NCI-H748 treated with DMSO at 0.1 percent for 48 hours (cell line): Measurements from ENCODE around the gene MARVELD3.

Source experiments
- DNase-seq: peaks from one replicate; lab custom pipeline; 2025; lab: John Stamatoyannopoulos, UW

MARVELD3 gene

GRCh38 chr16:71623597-71623996, 2.4 kb upstream of the MARVELD3 start:
- DNase-seq = no peak

DNA sequence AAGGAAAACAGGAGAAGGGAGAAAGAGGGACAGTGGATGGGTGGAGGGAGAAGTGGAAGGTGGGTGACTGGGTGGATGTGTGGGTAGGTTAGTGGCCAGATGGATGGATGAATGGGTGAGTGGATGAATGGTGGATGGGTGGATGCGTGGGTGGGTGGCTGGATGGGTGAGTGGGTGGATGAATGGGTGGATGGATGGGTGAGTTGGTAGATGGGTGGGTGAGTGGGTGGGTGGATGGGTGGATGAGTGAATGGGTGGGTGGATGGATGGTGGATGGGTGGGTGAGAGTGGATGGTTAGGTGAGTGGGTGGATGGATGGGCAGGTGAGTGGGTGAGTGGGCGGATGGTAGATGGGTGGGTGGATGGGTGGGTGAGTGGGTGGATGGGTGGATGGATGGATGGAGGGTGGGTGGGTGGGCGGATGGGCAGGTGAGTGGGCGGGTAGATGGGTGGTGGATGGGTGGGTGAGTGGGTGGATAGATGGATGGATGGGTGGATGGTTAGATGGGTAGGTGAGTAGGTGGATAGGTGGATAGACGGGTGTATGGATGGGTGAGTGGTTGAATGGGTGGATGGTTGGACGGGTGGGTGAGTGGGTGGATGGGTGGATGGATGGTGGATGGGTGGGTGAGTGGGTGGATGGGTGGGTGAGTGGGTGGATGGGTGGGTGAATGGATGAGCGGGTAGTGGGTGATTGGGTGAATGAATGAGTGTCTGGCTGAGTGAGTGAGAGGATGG, 702 bp upstream of the MARVELD3 start:
- no peak for DNase-seq

DNA sequence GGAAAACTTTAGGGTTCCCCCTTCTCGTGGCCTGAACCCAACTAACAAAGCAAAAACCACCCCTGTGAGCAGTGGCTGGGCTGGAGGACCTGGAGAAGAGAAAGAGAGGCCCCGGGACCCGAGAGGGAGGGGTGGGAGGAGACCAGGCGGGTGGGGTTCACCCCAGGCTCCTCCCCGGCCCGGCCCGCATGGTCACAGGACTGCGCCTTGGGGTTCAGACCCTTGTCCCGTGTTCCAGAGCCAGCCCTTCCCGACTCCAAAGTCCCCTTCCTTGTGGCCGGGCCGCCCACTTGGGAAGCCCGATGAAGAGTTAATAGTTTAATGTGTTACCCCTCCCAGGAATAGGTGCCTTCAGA, 852 bp downstream of the MARVELD3 start:
- DNase-seq = no peak

- no peak for DNase-seq
Measured at GRCh38 chr16:71627731-71628181, 1.8 kb downstream of the MARVELD3 start.

DNA sequence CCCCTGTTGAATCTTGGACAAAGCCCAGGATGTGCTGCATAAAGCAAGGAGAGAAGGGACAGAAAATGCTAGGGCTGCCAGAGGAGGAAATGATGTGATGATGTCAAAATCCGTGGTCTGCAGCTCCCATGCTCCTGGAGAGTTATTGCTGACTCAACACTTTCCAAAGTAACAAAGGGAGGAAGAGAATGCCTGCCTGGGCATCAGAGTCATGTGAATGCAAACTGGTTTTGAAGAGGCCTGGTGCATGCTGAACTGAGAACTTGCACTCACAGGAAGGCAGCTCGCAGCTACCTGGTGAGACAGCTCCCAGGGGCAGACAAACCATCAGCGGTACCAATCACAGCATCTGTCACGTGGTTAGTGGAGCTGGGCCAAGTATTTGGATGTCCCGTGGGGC, 2.8 kb downstream of the MARVELD3 start:
- no peak for DNase-seq

GRCh38 chr16:71629278-71630016, 3.5 kb downstream of the MARVELD3 start:
- no peak for DNase-seq

- DNase-seq = no peak
Measured at GRCh38 chr16:71630808-71631207, 4.8 kb downstream of the MARVELD3 start.

GRCh38 chr16:71631776-71632175, 5.8 kb downstream of the MARVELD3 start:
- no peak for DNase-seq

DNA sequence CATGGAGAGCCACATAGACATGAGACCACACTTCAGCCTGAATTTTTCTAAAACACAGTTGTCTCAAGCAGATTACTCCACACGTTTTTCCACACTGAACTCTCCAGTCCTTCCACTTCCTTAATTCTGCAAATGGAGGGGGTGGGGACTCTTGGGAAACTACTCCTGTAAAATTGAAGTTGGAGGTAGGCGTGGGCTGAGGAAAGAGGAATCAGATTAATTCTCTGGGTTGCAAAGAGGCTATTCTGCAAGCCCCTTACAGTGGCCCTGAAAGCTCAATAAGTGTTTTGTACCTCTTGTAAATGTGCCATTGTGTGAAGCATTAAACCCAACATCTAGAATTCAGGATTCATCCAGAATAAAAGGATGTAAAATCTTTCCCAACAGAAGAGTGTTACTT, 9.6 kb downstream of the MARVELD3 start:
- DNase-seq = no peak

- DNase-seq = no peak
Measured at GRCh38 chr16:71637398-71637797, 11.4 kb downstream of the MARVELD3 start.

GRCh38 chr16:71645450-71645849, 19.5 kb downstream of the MARVELD3 start:
- peak; percentile 14 for DNase-seq

DNA sequence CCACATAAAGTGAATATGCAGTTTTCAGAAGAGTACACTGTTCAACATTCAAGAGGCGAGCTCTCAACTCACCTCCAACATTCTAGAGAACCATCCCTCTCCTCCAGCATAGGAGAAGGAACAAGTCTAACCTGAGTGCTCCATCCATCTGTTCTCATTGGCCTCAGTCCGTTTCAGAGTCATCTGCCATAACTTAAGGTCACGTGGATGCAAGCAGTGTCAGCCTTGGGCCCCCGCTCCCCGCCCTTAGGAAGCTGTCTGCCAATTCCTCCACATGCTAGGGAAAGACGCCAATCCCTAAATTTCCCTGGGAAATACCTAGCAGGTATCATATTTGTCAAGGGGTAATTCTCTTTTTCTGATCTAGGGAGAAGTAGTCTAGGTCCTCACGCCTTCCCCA, 21.4 kb downstream of the MARVELD3 start:
- no peak for DNase-seq

GRCh38 chr16:71648162-71648561, 22.2 kb downstream of the MARVELD3 start:
- no peak for DNase-seq

- no peak for DNase-seq
Measured at GRCh38 chr16:71648921-71649320, 22.9 kb downstream of the MARVELD3 start.

DNA sequence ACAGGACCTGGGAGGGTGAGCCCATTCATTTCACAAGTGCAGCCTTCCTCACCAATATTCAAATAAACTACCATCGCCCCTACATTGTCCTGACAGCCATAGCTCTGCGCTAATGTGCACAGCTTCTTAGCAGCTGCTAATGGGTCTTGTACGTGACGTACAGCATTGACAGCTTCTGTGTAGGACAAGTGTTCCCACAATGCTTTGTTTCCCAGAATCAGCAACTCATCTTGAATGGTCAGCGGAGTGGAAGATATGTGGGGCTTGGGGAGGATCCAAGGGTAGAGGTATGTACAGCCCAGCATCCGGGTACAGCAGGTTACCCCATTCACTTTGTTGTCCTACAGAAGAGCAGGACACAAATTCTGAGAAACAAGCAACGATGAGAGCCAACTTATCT, 23.7 kb downstream of the MARVELD3 start:
- no peak for DNase-seq

DNA sequence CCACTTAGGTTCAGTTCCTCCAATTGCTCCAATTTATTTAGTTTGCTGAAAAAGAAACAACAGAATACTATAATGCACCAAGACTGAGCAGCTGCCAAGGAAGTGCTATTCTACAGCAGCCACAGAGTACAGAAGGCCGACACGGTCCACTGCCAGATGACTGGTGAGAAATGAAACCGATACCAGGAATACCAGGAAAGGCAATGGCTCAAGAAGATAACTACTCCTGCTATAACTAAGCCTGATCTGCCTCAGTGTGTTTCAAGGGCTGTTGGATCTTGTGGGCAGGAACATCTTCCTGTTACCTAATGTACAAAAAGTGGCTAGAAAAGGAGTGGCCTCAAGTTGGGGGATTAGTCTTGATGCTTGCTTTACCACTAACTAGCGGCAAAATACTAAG, 32.8 kb downstream of the MARVELD3 start:
- DNase-seq = no peak

DNA sequence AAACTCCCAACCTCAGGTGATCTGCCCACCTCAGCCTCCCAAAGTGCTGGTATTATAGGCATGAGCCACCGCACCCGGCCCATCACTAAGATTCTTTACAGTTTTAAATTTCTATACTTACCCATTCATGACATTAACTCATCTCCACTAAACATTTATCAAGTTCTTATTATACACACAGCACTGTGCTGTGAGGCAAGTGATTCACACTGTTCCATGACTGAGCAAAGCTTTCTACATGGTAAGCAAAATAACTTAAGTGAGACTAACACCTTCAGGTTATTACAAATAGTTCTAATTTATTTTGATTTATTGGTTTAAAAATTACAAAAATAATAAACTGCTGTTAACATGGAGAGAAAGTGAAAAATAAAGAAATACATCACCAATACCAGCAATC, 33.5 kb downstream of the MARVELD3 start:
- no peak for DNase-seq

DNA sequence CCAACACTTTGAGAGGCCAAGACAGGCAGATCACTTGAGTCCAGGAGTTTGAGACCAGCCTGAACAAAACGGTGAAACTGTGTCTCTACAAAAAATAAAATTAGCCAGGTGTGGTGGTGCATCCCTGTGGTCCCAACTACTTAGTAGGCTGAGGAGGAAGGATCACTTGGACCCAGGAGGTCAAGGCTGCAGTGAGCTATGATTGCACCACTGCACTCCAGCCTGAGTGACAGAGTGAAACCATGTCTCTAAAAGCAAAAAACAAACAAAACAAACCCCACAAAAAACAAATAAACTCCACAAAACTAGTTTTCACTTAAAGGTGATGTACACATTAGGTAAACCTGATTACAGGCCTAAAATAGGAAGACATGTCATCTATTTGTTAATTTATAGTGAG, 40.3 kb downstream of the MARVELD3 start:
- no peak for DNase-seq

GRCh38 chr16:71666928-71667707, 41.1 kb downstream of the MARVELD3 start:
- DNase-seq = no peak

DNA sequence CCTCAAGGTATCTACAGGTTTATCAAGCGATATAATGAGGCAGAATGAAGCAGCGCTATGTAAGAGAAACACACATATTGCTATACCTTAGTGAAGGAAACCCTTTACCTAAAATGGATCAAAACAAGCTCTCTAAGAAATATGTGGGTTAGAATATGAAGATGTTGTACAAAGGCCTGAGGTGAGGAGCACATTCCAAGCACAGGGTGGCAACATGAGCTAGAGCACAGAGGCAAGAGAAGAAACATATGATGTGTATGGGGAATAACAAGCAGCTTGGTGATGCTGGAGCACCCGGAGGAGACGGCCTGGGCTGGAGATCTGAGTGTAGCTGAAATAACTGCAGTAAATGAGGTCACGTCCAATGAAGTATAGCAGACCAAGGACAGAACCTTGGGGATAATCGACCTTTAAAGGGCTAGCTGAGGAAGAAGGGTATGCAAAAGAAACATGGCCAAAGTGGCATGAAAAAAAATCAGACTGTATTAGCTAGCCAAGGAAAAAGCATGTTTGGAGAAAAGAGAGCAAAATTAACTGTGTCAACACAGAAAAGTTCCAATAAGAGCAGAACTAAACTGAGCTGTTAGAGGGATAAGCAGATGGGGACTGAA, 44.0 kb downstream of the MARVELD3 start:
- no peak for DNase-seq

- DNase-seq = no peak
Measured at GRCh38 chr16:71670537-71670936, 44.6 kb downstream of the MARVELD3 start.

DNA sequence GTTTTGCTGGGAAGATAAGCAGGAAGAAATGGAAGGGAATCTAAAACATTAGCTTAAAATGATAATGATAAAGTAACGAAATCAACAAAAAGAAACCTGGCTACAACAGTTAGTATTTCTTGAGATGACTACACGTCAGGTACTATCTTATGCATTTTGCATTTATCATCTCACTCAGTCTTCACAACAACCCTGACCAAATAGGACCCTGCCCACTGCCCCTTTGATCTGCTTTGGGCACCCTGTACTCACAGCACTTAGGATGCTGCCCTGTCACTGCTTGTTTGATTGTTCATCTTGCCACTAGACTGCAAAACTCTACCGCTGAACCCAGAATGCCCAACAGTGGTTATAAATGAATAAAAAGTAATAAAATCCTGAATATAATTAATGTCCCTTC, 45.2 kb downstream of the MARVELD3 start:
- no peak for DNase-seq
